Peyer's patch (tissue), 4 donors: ENCODE measurements around the gene CHST9.

Experiments used
- POLR2A ChIP-seq, 2 donors: fragments of 450-650 bp; IDR thresholded peaks; one replicate each; pipeline ENCODE4 v1.5.1; 2017; ENCODE audit warnings: antibody characterized with exemption in 2 of 2, mild to moderate bottlenecking in 2 of 2, moderate library complexity in 2 of 2
- TF ChIP-seq, protein P1 (sequence below), 6 experiments: fragments of 450-650 bp in 4 of 6; fragments of 200-600 bp in 2 of 6; sonication (generic) in 1 of 6; IDR thresholded peaks; one replicate each; pipeline ENCODE4 v1.5.1; 2017 to 2019; ENCODE audit warnings: antibody characterized with exemption in 6 of 6, mild to moderate bottlenecking in 3 of 6, moderate library complexity in 1 of 6

DNA sequence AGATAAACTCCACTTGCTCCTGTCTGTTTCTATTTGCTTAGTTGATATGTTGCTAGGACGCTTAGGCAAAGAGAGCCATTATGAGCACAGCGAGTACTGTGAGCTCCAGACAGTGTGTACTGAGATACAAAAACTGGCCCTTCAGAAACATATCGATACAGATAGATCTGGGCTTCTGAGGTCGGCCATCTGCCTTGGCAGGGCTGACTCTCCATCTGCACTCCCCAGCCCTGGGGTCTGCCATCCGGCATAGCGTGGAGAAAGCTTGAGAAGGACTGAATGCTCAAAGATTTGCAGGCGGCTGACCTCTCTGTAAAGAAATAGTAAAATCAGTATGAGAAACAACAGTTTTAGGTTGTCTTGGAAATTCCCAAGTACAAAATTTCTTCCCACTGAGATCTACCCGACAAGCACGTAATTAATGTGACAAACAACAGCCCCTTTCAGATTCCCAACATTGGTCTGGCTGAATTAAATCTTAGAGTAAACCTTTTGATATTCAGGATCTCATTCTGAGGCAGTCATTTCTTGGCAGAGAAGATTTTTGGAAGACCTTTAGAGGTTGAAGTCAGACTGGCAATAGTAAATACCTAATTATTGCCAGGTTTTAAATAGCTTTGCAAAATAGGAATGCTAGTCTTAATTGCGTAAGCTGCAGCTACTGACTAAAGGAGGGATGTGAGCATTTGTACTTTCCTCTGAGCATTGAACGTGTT is 127.4 kb downstream of the CHST9 start:
- TF ChIP-seq, protein P1, sequence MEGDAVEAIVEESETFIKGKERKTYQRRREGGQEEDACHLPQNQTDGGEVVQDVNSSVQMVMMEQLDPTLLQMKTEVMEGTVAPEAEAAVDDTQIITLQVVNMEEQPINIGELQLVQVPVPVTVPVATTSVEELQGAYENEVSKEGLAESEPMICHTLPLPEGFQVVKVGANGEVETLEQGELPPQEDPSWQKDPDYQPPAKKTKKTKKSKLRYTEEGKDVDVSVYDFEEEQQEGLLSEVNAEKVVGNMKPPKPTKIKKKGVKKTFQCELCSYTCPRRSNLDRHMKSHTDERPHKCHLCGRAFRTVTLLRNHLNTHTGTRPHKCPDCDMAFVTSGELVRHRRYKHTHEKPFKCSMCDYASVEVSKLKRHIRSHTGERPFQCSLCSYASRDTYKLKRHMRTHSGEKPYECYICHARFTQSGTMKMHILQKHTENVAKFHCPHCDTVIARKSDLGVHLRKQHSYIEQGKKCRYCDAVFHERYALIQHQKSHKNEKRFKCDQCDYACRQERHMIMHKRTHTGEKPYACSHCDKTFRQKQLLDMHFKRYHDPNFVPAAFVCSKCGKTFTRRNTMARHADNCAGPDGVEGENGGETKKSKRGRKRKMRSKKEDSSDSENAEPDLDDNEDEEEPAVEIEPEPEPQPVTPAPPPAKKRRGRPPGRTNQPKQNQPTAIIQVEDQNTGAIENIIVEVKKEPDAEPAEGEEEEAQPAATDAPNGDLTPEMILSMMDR (IDR thresholded peaks at IDR 0.05), result no peak
- TF ChIP-seq POLR2A (IDR thresholded peaks at IDR 0.05), result no peak
